PC-9 (cell line): Measurements from ENCODE around the gene TXNRD1. TPM values are rescaled to one million over a fixed set of nuclear protein-coding genes. Genes with fewer than 3 reads are reported as not detected.

ENCODE experiments used
- Bru-seq: library from RNA; stranded (reverse); fragments of 400-500 nt; gene quantifications from one replicate; lab custom pipeline; 2021; lab: Mats Ljungman, UMichigan
- BruChase-seq, 2 experiments: library from RNA; stranded (reverse); fragments of 400-500 nt; gene quantifications; one replicate each; lab custom pipeline; 2021; lab: Mats Ljungman, UMichigan
- BruUV-seq: library from RNA; stranded (reverse); fragments of 400-500 nt; replicated peaks from 2 replicates; lab custom pipeline; 2021; lab: Mats Ljungman, UMichigan
- CTCF ChIA-PET: fragments of 300-600 bp; sonication (Branson Sonifier 250); formaldehyde crosslinking; loops from one replicate; lab custom pipeline; 2022; ENCODE audit warnings: antibody characterized with exemption; lab: Charles Lee
- POLR2A ChIA-PET: fragments of 300-600 bp; sonication (Branson Sonifier 250); formaldehyde crosslinking; loops from one replicate; lab custom pipeline; 2022; ENCODE audit warnings: antibody characterized with exemption; ENCODE audit not compliant: unreplicated experiment; lab: Charles Lee
- DNase-seq, 2 experiments: peaks; one replicate each; pipeline versions ENCODE4 v3.0.0 to v3.0.0-alpha.2; 2015 to 2022; ENCODE audit warnings: mixed read lengths in 1 of 2
- H2AFZ ChIP-seq: fragments of 200-600 bp; sonication (generic); 2 replicates; pipeline ENCODE4 v1.8.1; 2017; ENCODE audit warnings: antibody characterized with exemption
- H3F3A ChIP-seq: fragments of 200-600 bp; sonication (generic); 2 replicates; pipeline ENCODE4 v1.8.1; 2017; ENCODE audit warnings: antibody characterized with exemption, mild to moderate bottlenecking, low read depth; ENCODE audit not compliant: insufficient read depth
- H3K27ac ChIP-seq: fragments of 200-600 bp; sonication (generic); 2 replicates; pipeline ENCODE4 v1.6.1; 2016; ENCODE audit warnings: mixed run types
- H3K27me3 ChIP-seq: fragments of 200-600 bp; sonication (generic); 2 replicates; pipeline ENCODE4 v1.6.1; 2016; ENCODE audit warnings: low read depth, mixed run types; ENCODE audit not compliant: insufficient read depth
- H3K36me3 ChIP-seq: fragments of 200-600 bp; sonication (generic); 2 replicates; pipeline ENCODE4 v1.6.1; 2016; ENCODE audit warnings: low read depth, mixed run types
- H3K4me1 ChIP-seq: fragments of 200-600 bp; sonication (generic); replicated peaks from 2 replicates; pipeline ENCODE4 v1.6.1; 2016; ENCODE audit warnings: mixed run types; ENCODE audit not compliant: insufficient read depth
- H3K4me2 ChIP-seq: fragments of 200-600 bp; sonication (generic); 2 replicates; pipeline ENCODE4 v1.6.1; 2017; ENCODE audit warnings: mixed run types
- H3K4me3 ChIP-seq: fragments of 200-600 bp; sonication (generic); 2 replicates; pipeline ENCODE4 v1.6.1; 2016; ENCODE audit warnings: mixed run types
- H3K79me2 ChIP-seq: fragments of 200-600 bp; sonication (generic); 2 replicates; pipeline ENCODE4 v1.6.1; 2017; ENCODE audit warnings: low read depth, mixed run types
- H3K9me2 ChIP-seq: fragments of 200-600 bp; sonication (generic); 2 replicates; pipeline ENCODE4 v1.8.1; 2017; ENCODE audit warnings: mild to moderate bottlenecking; ENCODE audit not compliant: insufficient read depth
- H3K9me3 ChIP-seq: fragments of 200-600 bp; sonication (generic); 2 replicates; pipeline ENCODE4 v1.8.1; 2016; ENCODE audit warnings: low read depth; ENCODE audit not compliant: insufficient read depth
- H4K20me1 ChIP-seq: fragments of 200-600 bp; sonication (generic); 2 replicates; pipeline ENCODE4 v1.8.1; 2017; ENCODE audit not compliant: insufficient read depth
- EZH2 ChIP-seq: fragments of 200-600 bp; sonication (generic); IDR thresholded peaks from 2 replicates; pipeline ENCODE4 v1.8.0; 2017; ENCODE audit warnings: antibody characterized with exemption, low read depth
- intact Hi-C: fragments of 100-400 bp; cut with micrococcal nuclease; formaldehyde crosslinking; loops from one replicate; pipeline ENCODE4 v1.10.0; 2022; ENCODE audit not compliant: unreplicated experiment
- long read RNA-seq: library from polyadenylated mRNA; stranded (forward); transcript quantifications from one replicate; pipeline ENCODE4 v2.0.0, GENCODE V29; 2022
- total RNA-seq: library from RNA; stranded (reverse); gene quantifications from 2 replicates; pipeline ENCODE4 v1.2.3, GENCODE V29; 2021
- TF ChIP-seq, protein P1 (sequence below): fragments of 200-600 bp; sonication (generic); conservative IDR thresholded peaks from 2 replicates; pipeline ENCODE4 v1.6.1; 2017; ENCODE audit warnings: mixed run types, antibody characterized with exemption, mild to moderate bottlenecking, moderate library complexity

Gene TXNRD1
- total RNA-seq (1,205 and 1,250 TPM in 2 replicates), Bru-seq, nascent RNA (percentile 100 among the genes with signal in this experiment), BruChase-seq, experiment 1, labeled RNA remaining after a 2-hour chase (percentile 100 among the genes with signal in this experiment), BruChase-seq, experiment 2, labeled RNA remaining after a 6-hour chase (percentile 99 among the genes with signal in this experiment)
- long read RNA-seq, transcript TXNRD1-214 (15 exons, 3,974 nt) = minor isoform, 137 of 1,455 reads
- long read RNA-seq, transcript TXNRD1-206 (15 exons, 1,933 nt) = minor isoform, 10 of 1,455 reads
- long read RNA-seq, transcript TXNRD1-205 (15 exons, 3,930 nt) = major isoform, 479 of 1,455 reads
- long read RNA-seq, partial matches to known transcripts = 478 of 1,455 reads
- long read RNA-seq, other reads (novel, unspliced or antisense) = 347 of 1,455 reads

- Histone ChIP-seq H3K4me1 (peaks cover 56% of the 10 kb centered on the region), H3K36me3 (no peaks in the 10 kb centered on the region), H4K20me1 (no peaks in the 10 kb centered on the region), H3K27me3 (no peaks in the 10 kb centered on the region), H3K4me3 (peak within 1 kb of the TSS; percentile 67), H3F3A (peaks cover 51% of the 10 kb centered on the region), H3K27ac (peak within 1 kb of the TSS; percentile 99), H3K9me3 (no peaks in the 10 kb centered on the region), H3K9me2 (no peaks in the 10 kb centered on the region), H3K79me2 (peaks cover 62% of the 10 kb centered on the region), H2AFZ (peak within 1 kb of the TSS; percentile 65; the same call in 1 of the 2 replicates), H3K4me2 (peak within 1 kb of the TSS; percentile 95)
- ChIA-PET POLR2A (interaction anchor here (0.5 to 0.6 kb wide), 2 partner anchors 49 to 88 kb away, joined by 3 to 4 read pairs; partner anchors contain the start of gene EID3), CTCF (interaction anchor here (0.6 kb wide), 3 partner anchors 51 to 82 kb away, joined by 4 to 5 read pairs (median 4); no protein-coding TSS in a partner anchor)
- peak; percentile 79 to 90 for DNase-seq
- TF ChIP-seq EZH2 = no peak
- TF ChIP-seq, protein P1, sequence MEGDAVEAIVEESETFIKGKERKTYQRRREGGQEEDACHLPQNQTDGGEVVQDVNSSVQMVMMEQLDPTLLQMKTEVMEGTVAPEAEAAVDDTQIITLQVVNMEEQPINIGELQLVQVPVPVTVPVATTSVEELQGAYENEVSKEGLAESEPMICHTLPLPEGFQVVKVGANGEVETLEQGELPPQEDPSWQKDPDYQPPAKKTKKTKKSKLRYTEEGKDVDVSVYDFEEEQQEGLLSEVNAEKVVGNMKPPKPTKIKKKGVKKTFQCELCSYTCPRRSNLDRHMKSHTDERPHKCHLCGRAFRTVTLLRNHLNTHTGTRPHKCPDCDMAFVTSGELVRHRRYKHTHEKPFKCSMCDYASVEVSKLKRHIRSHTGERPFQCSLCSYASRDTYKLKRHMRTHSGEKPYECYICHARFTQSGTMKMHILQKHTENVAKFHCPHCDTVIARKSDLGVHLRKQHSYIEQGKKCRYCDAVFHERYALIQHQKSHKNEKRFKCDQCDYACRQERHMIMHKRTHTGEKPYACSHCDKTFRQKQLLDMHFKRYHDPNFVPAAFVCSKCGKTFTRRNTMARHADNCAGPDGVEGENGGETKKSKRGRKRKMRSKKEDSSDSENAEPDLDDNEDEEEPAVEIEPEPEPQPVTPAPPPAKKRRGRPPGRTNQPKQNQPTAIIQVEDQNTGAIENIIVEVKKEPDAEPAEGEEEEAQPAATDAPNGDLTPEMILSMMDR = peak; percentile 88
- BruUV-seq = TSS peak; percentile 61
- intact Hi-C loops = loop anchor here (5.0 to 10.0 kb wide), 2 partner anchors 38 to 139 kb away; no protein-coding TSS in a partner anchor
Observed at GRCh38 chr12:104215638-104216297, at the start of gene TXNRD1. TSS of gene TXNRD1 (plus strand) at chr12:104215779. CDS start at chr12:104215803, 24 bp downstream.

- Histone ChIP-seq H3F3A (no peaks in the 10 kb centered on the region), H3K4me3 (no peak overlapping the region), H3K27me3 (no peaks in the 10 kb centered on the region), H2AFZ (no peak overlapping the region), H3K9me3 (no peaks in the 10 kb centered on the region), H3K4me1 (no peaks in the 10 kb centered on the region), H3K36me3 (no peaks in the 10 kb centered on the region), H3K27ac (no peak overlapping the region), H4K20me1 (no peaks in the 10 kb centered on the region), H3K9me2 (no peaks in the 10 kb centered on the region), H3K4me2 (no peak overlapping the region), H3K79me2 (no peaks in the 10 kb centered on the region)
- ChIA-PET CTCF (no interaction called here), POLR2A (no interaction called here)
- intact Hi-C loops = no loop called here
- no peak for DNase-seq
- TF ChIP-seq, protein P1 = no peak
- no peak for TF ChIP-seq EZH2
- no TSS peak for BruUV-seq
Observed at GRCh38 chr12:104165801-104166200, 49.8 kb upstream of the TXNRD1 start.

GRCh38 chr12:104166465-104166864 is 49.1 kb upstream of the TXNRD1 start:
- Histone ChIP-seq H3K4me1 (no peaks in the 10 kb centered on the region), H3K27ac (no peak overlapping the region), H2AFZ (no peak overlapping the region), H4K20me1 (no peaks in the 10 kb centered on the region), H3K9me2 (no peaks in the 10 kb centered on the region), H3K36me3 (no peaks in the 10 kb centered on the region), H3K4me3 (no peak overlapping the region), H3K79me2 (no peaks in the 10 kb centered on the region), H3K4me2 (no peak overlapping the region), H3K27me3 (no peaks in the 10 kb centered on the region), H3F3A (no peaks in the 10 kb centered on the region), H3K9me3 (no peaks in the 10 kb centered on the region)
- ChIA-PET CTCF (interaction anchor here (0.6 kb wide), 1 partner anchor 120 kb away, joined by 4 read pairs; no protein-coding TSS in a partner anchor), POLR2A (no interaction called here)
- BruUV-seq = no TSS peak
- no peak for DNase-seq
- TF ChIP-seq EZH2 = no peak
- TF ChIP-seq, protein P1 = no peak
- intact Hi-C loops = no loop called here
